ENCODE measurements around the gene NDUFA13. TPM values are rescaled to one million over a fixed set of nuclear protein-coding genes. Genes with fewer than 3 reads are reported as not detected.
A peak's percentile ranks its signal among the peaks of the same experiment; 100 is the strongest.

NDUFA13 gene
- total RNA-seq, 4 donors from 2014 or later: 41.6 to 113 (median 71.4) TPM

- Histone ChIP-seq H3K9me3 (peaks cover 0 to 6% (median 0%) of the 10 kb centered on the region in 3 donors), H3K36me3 (peaks cover 0 to 2% of the 10 kb centered on the region in 2 donors), H3K4me3 (peak overlapping the region in 1 of 2 donors; percentile 22), H3K27ac (no peak overlapping the region), H3K4me1 (peaks cover 0 to 46% (median 22%) of the 10 kb centered on the region in 3 donors), H3K27me3 (peaks cover 87% of the 10 kb centered on the region)
- TF ChIP-seq EP300 (IDR thresholded peaks at IDR 0.05): no peak
- TF ChIP-seq CTCF (IDR thresholded peaks at IDR 0.05): no peak
- TF ChIP-seq POLR2AphosphoS5 (IDR thresholded peaks at IDR 0.05): no peak
- ATAC-seq: no peak
- 0% methylated on average over 4 to 7 of the region's 45 CpGs for WGBS, 2 donors (ENCODE audit: low coverage in 1 of 2)
Observed at GRCh38 chr19:19540715-19541515, 24.9 kb downstream of the NDUFA13 start.

GRCh38 chr19:19541616-19542015 is 25.6 kb downstream of the NDUFA13 start:
- 100% methylated on average over 1 of the region's 16 CpGs; no CpG with 5 or more reads in 1 of the 2 donors for WGBS, 2 donors (ENCODE audit: low coverage in 1 of 2)
- ATAC-seq: no peak
- Histone ChIP-seq H3K27me3 (peaks cover 94% of the 10 kb centered on the region), H3K36me3 (no peaks in the 10 kb centered on the region), H3K4me1 (peaks cover 0 to 46% (median 22%) of the 10 kb centered on the region in 3 donors), H3K9me3 (peaks cover 0 to 6% (median 0%) of the 10 kb centered on the region in 3 donors), H3K27ac (no peak overlapping the region), H3K4me3 (no peak overlapping the region)
- TF ChIP-seq POLR2A (IDR thresholded peaks at IDR 0.05): no peak
- no peak for TF ChIP-seq CTCF (IDR thresholded peaks at IDR 0.05)
- TF ChIP-seq EP300 (IDR thresholded peaks at IDR 0.05): no peak
- TF ChIP-seq POLR2AphosphoS5 (IDR thresholded peaks at IDR 0.05): no peak

- H3K27me3 ChIP-seq: peaks cover 100% of the 10 kb centered on the region
- peaks cover 0 to 40% (median 22%) of the 10 kb centered on the region in 3 donors for H3K4me1 ChIP-seq
- 71 to 83% methylated on average over 2 to 4 of the region's 12 CpGs for WGBS, 2 donors (ENCODE audit: low coverage in 1 of 2)
- no peak for ATAC-seq
- TF ChIP-seq POLR2A (IDR thresholded peaks at IDR 0.05) (no peak), CTCF (IDR thresholded peaks at IDR 0.05) (no peak), EP300 (IDR thresholded peaks at IDR 0.05) (no peak), POLR2AphosphoS5 (IDR thresholded peaks at IDR 0.05) (no peak)
- H3K36me3 ChIP-seq: no peaks in the 10 kb centered on the region
- H3K9me3 ChIP-seq: peaks cover 0 to 6% (median 0%) of the 10 kb centered on the region in 3 donors
- no peak overlapping the region for H3K4me3 ChIP-seq
- no peak overlapping the region for H3K27ac ChIP-seq
Observed at GRCh38 chr19:19542507-19542906, 26.5 kb downstream of the NDUFA13 start.

GRCh38 chr19:19543101-19543500 is 27.1 kb downstream of the NDUFA13 start:
- no peak overlapping the region for H3K4me3 ChIP-seq
- H3K36me3 ChIP-seq: no peaks in the 10 kb centered on the region
- H3K27me3 ChIP-seq: peaks cover 100% of the 10 kb centered on the region
- H3K4me1 ChIP-seq: peaks cover 0 to 34% (median 20%) of the 10 kb centered on the region in 3 donors
- WGBS, 2 donors (ENCODE audit: low coverage in 1 of 2): no CpG with 5 or more reads among the region's 13 CpGs
- no peak for TF ChIP-seq EP300 (IDR thresholded peaks at IDR 0.05)
- TF ChIP-seq POLR2AphosphoS5 (IDR thresholded peaks at IDR 0.05): no peak
- TF ChIP-seq CTCF (IDR thresholded peaks at IDR 0.05): no peak
- TF ChIP-seq POLR2A (IDR thresholded peaks at IDR 0.05): no peak
- no peak overlapping the region for H3K27ac ChIP-seq
- ATAC-seq: no peak
- peaks cover 0 to 6% (median 0%) of the 10 kb centered on the region in 3 donors for H3K9me3 ChIP-seq

GRCh38 chr19:19543640-19544039 is 27.6 kb downstream of the NDUFA13 start:
- H3K27ac ChIP-seq: no peak overlapping the region
- no peak overlapping the region for H3K4me3 ChIP-seq
- no peaks in the 10 kb centered on the region for H3K36me3 ChIP-seq
- H3K9me3 ChIP-seq: peaks cover 0 to 6% (median 0%) of the 10 kb centered on the region in 3 donors
- H3K27me3 ChIP-seq: peaks cover 100% of the 10 kb centered on the region
- no peak for ATAC-seq
- TF ChIP-seq POLR2AphosphoS5 (IDR thresholded peaks at IDR 0.05) (no peak), POLR2A (IDR thresholded peaks at IDR 0.05) (no peak), CTCF (IDR thresholded peaks at IDR 0.05) (no peak), EP300 (IDR thresholded peaks at IDR 0.05) (no peak)
- WGBS, 2 donors (ENCODE audit: low coverage in 1 of 2): 100% methylated on average over 8 of the region's 19 CpGs; no CpG with 5 or more reads in 1 of the 2 donors
- peaks cover 0 to 29% (median 14%) of the 10 kb centered on the region in 3 donors for H3K4me1 ChIP-seq

Measured in gastroesophageal sphincter (tissue), 4 donors.